H1 (cell line): ENCODE data around the gene HECTD1. TPM values are rescaled to one million over a fixed set of nuclear protein-coding genes. Genes with fewer than 3 reads are reported as not detected.

ENCODE experiments used
- CTCF ChIA-PET: fragments of 300-600 bp; sonication (Branson Sonifier 250); formaldehyde crosslinking; loops from one replicate; lab custom pipeline; 2021; ENCODE audit not compliant: partially characterized antibody; lab: Charles Lee
- POLR2A ChIA-PET: fragments of 300-600 bp; sonication (Branson Sonifier 250); formaldehyde crosslinking; loops from one replicate; lab custom pipeline; 2021; ENCODE audit warnings: inconsistent platforms; ENCODE audit not compliant: partially characterized antibody; lab: Charles Lee
- DNase-seq, 2 experiments: peaks; one replicate each; pipeline versions ENCODE4 v3.0.0 to v3.0.0-alpha.2; 2010 to 2022; ENCODE audit warnings: low spot score in 2 of 2, low read depth in 1 of 2, mixed read lengths in 1 of 2
- FAIRE-seq: peaks from 2 replicates; lab custom pipeline; 2011; peaks lifted over from hg19 to GRCh38; lab: Jason Lieb, UNC
- H2AFZ ChIP-seq: 2 replicates; pipeline ENCODE4 v1.8.1; 2012; ENCODE audit warnings: low read length, inconsistent platforms
- H2AK5ac ChIP-seq: 2 replicates; pipeline ENCODE4 v1.6.1; 2013; ENCODE audit warnings: low read depth, low read length
- H2BK120ac ChIP-seq: replicated peaks from 2 replicates; pipeline ENCODE3; 2013; ENCODE audit warnings: low read depth, low read length, inconsistent platforms
- H2BK12ac ChIP-seq: 2 replicates; pipeline ENCODE4 v1.6.1; 2013; ENCODE audit warnings: low read depth, low read length
- H2BK15ac ChIP-seq: 2 replicates; pipeline ENCODE4 v1.6.1; 2013; ENCODE audit warnings: low read length
- H2BK20ac ChIP-seq: 2 replicates; pipeline ENCODE4 v1.6.1; 2013; ENCODE audit warnings: low read length
- H2BK5ac ChIP-seq: 2 replicates; pipeline ENCODE4 v1.6.1; 2013; ENCODE audit warnings: low read depth, low read length
- H3K14ac ChIP-seq: 2 replicates; pipeline ENCODE4 v1.6.1; 2013; ENCODE audit warnings: inconsistent platforms; ENCODE audit not compliant: insufficient read length
- H3K18ac ChIP-seq: 2 replicates; pipeline ENCODE4 v1.6.1; 2013; ENCODE audit warnings: low read length; ENCODE audit errors: extremely low read depth
- H3K23ac ChIP-seq: 2 replicates; pipeline ENCODE4 v1.6.1; 2013; ENCODE audit warnings: inconsistent platforms; ENCODE audit not compliant: insufficient read length
- H3K23me2 ChIP-seq: 2 replicates; pipeline ENCODE4 v1.6.1; 2013; ENCODE audit warnings: low read depth, low read length
- H3K27ac ChIP-seq: 2 replicates; pipeline ENCODE4 v1.6.1; 2011; ENCODE audit warnings: low read depth, low read length, inconsistent platforms
- H3K27me3 ChIP-seq, 4 experiments: replicated peaks in 1 of 4; 1 replicate in 1 of 4; 2 replicates in 3 of 4; pipeline versions ENCODE4 v1.6.1 to v1.8.1; 2011 to 2013; ENCODE audit warnings: low read length in 3 of 4, mild to moderate bottlenecking in 3 of 4, inconsistent platforms in 2 of 4, mixed read lengths in 2 of 4, moderate library complexity in 1 of 4; ENCODE audit not compliant: control insufficient read depth in 3 of 4, insufficient read depth in 3 of 4; ENCODE audit errors: extremely low read depth in 1 of 4
- H3K36me3 ChIP-seq, 4 experiments: 2 replicates each; pipeline versions ENCODE4 v1.6.1 to v1.8.1; 2011 to 2013; ENCODE audit warnings: mild to moderate bottlenecking in 4 of 4, low read length in 3 of 4, moderate library complexity in 2 of 4, control low read depth in 1 of 4, inconsistent platforms in 1 of 4; ENCODE audit not compliant: insufficient read depth in 4 of 4, control insufficient read depth in 2 of 4
- H3K4ac ChIP-seq: replicated peaks from 2 replicates; pipeline ENCODE3; 2013; ENCODE audit warnings: low read length, low read depth, mixed read lengths, inconsistent platforms; ENCODE audit not compliant: insufficient read length
- H3K4me1 ChIP-seq, 4 experiments: replicated peaks in 1 of 4; 1 replicate in 1 of 4; 2 replicates in 3 of 4; pipeline versions ENCODE4 v1.6.1 to v1.8.1; 2011 to 2013; ENCODE audit warnings: low read length in 3 of 4, inconsistent platforms in 2 of 4, mixed read lengths in 1 of 4; ENCODE audit not compliant: insufficient read depth in 4 of 4, control insufficient read depth in 3 of 4
- H3K4me2 ChIP-seq, 2 experiments: 2 replicates each; pipeline versions ENCODE4 v1.6.1 to v1.8.1; 2011 to 2013; ENCODE audit warnings: low read depth in 2 of 2, low read length in 2 of 2, control low read depth in 1 of 2, inconsistent platforms in 1 of 2, mild to moderate bottlenecking in 1 of 2; ENCODE audit not compliant: insufficient read depth in 1 of 2
- H3K4me3 ChIP-seq, 4 experiments: fragments of 200-600, 300-600 bp in 1 of 4; sonication (generic), shearing (Covaris generic), sonication (Bioruptor Twin) in 1 of 4; 2 replicates each; pipeline versions ENCODE4 v1.5.1 to v1.8.1; 2011 to 2016; ENCODE audit warnings: low read length in 4 of 4, low read depth in 3 of 4, control low read depth in 2 of 4, inconsistent platforms in 2 of 4, mild to moderate bottlenecking in 2 of 4, mixed read lengths in 1 of 4, moderate library complexity in 1 of 4; ENCODE audit not compliant: insufficient read depth in 2 of 4; ENCODE audit errors: extremely low read depth in 1 of 4
- H3K56ac ChIP-seq: replicated peaks from 2 replicates; pipeline ENCODE3; 2013; ENCODE audit warnings: low read depth, mild to moderate bottlenecking, mixed read lengths, low read length, inconsistent platforms; ENCODE audit not compliant: insufficient read length
- H3K79me1 ChIP-seq: 2 replicates; pipeline ENCODE4 v1.6.1; 2013; ENCODE audit warnings: low read depth, low read length, control low read depth
- H3K79me2 ChIP-seq, 2 experiments: 2 replicates each; pipeline versions ENCODE4 v1.6.1 to v1.8.1; 2012 to 2013; ENCODE audit warnings: low read length in 2 of 2, mild to moderate bottlenecking in 2 of 2, inconsistent platforms in 1 of 2; ENCODE audit not compliant: insufficient read depth in 2 of 2, control insufficient read depth in 1 of 2
- H3K9ac ChIP-seq, 4 experiments: replicated peaks in 1 of 4; 1 replicate in 1 of 4; 2 replicates in 3 of 4; pipeline versions ENCODE4 v1.6.1 to v1.8.1; 2011 to 2013; ENCODE audit warnings: low read depth in 3 of 4, low read length in 3 of 4, control low read depth in 2 of 4, mild to moderate bottlenecking in 2 of 4, moderate library complexity in 2 of 4, inconsistent platforms in 1 of 4; ENCODE audit errors: extremely low read depth in 1 of 4
- H3K9me3 ChIP-seq, 2 experiments: 2 replicates each; pipeline versions ENCODE4 v1.6.1 to v1.8.1; 2012 to 2013; ENCODE audit warnings: mild to moderate bottlenecking in 2 of 2, moderate library complexity in 2 of 2, control low read depth in 1 of 2, inconsistent platforms in 1 of 2, low read depth in 1 of 2, low read length in 1 of 2, mixed read lengths in 1 of 2; ENCODE audit not compliant: insufficient read depth in 2 of 2
- H4K20me1 ChIP-seq, 2 experiments: replicated peaks in 1 of 2; 2 replicates each; pipeline versions ENCODE3 to v1.8.1; 2011 to 2013; ENCODE audit warnings: inconsistent platforms in 2 of 2, low read length in 2 of 2, mild to moderate bottlenecking in 1 of 2; ENCODE audit not compliant: insufficient read depth in 2 of 2, control insufficient read depth in 1 of 2
- H4K5ac ChIP-seq: 2 replicates; pipeline ENCODE4 v1.6.1; 2013; ENCODE audit warnings: low read length, low read depth, mixed read lengths, inconsistent platforms; ENCODE audit not compliant: insufficient read length
- H4K8ac ChIP-seq: 2 replicates; pipeline ENCODE4 v1.8.0; 2013; ENCODE audit warnings: mild to moderate bottlenecking, moderate library complexity, low read length, inconsistent platforms; ENCODE audit not compliant: insufficient read depth; ENCODE audit errors: extremely low read depth
- H4K91ac ChIP-seq: replicated peaks from 2 replicates; pipeline ENCODE3; 2013; ENCODE audit warnings: low read length, mixed read lengths, inconsistent platforms; ENCODE audit not compliant: insufficient read length
- BCL11A ChIP-seq, 2 experiments: IDR thresholded peaks; one replicate each; pipeline ENCODE4 v1.6.1; 2011; ENCODE audit warnings: low read depth in 2 of 2, low read length in 2 of 2, mild to moderate bottlenecking in 2 of 2
- CEBPB ChIP-seq: IDR thresholded peaks from 2 replicates; pipeline ENCODE4 v1.6.1; 2012; ENCODE audit warnings: low read depth, low read length
- EGR1 ChIP-seq: IDR thresholded peaks from 2 replicates; pipeline ENCODE4 v1.6.1; 2011; ENCODE audit warnings: low read depth, low read length, borderline replicate concordance
- FOSL1 ChIP-seq: IDR thresholded peaks from 2 replicates; pipeline ENCODE4 v1.6.1; 2011; ENCODE audit warnings: mild to moderate bottlenecking, low read depth, low read length, moderate library complexity; ENCODE audit not compliant: insufficient read depth
- POLR2AphosphoS5 ChIP-seq: IDR thresholded peaks from 2 replicates; pipeline ENCODE4 v1.6.1; 2011; ENCODE audit warnings: low read depth, low read length
- POU5F1 ChIP-seq: IDR thresholded peaks from 2 replicates; pipeline ENCODE4 v1.6.1; 2011; ENCODE audit warnings: low read depth, mild to moderate bottlenecking, low read length, moderate library complexity
- RXRA ChIP-seq: IDR thresholded peaks from 2 replicates; pipeline ENCODE4 v1.6.1; 2011; ENCODE audit warnings: low read depth, mild to moderate bottlenecking, low read length, moderate library complexity; ENCODE audit not compliant: insufficient read depth
- SIRT6 ChIP-seq: IDR thresholded peaks from one replicate; pipeline ENCODE4 v1.7.1; 2012; ENCODE audit warnings: low read length, inconsistent platforms
- TBP ChIP-seq: IDR thresholded peaks from 2 replicates; pipeline ENCODE4 v1.6.1; 2011; ENCODE audit warnings: low read depth, low read length, improper control_type of control experiment
- YY1 ChIP-seq: IDR thresholded peaks from 2 replicates; pipeline ENCODE4 v1.6.1; 2011; ENCODE audit warnings: low read depth, mild to moderate bottlenecking, low read length
- WGBS, 2 experiments: shearing (Covaris generic) in 1 of 2; methylation state at CpG; one replicate each; pipeline versions ENCODE4 v1.1.6 to v1.1.7; 2013 to 2015; ENCODE audit warnings: low lambda C conversion rate in 2 of 2, mixed read lengths in 2 of 2, inconsistent platforms in 1 of 2, low coverage in 1 of 2, missing lambda C conversion rate in 1 of 2; ENCODE audit not compliant: insufficient replicate concordance in 2 of 2, insufficient coverage in 1 of 2, insufficient read length in 1 of 2; ENCODE audit errors: extremely low coverage in 1 of 2, missing lambda C conversion rate in 1 of 2; 5-methylcytosine and 5-hydroxymethylcytosine counted together
- polyA plus RNA-seq, 7 experiments: library from polyadenylated mRNA; depleted of rRNA in 3 of 7; stranded (reverse) in 5 of 7; unstranded in 2 of 7; fragments of >200 nt in 5 of 7; fragments of 200-250 nt in 2 of 7; gene quantifications; 1 replicate in 5 of 7; 2 replicates in 1 of 7; 4 replicates in 1 of 7; pipeline versions ENCODE4 v1.2.1 to v1.2.3, GENCODE V29; 2011 to 2013; ENCODE audit warnings: missing spikeins in 2 of 7, mixed read lengths in 2 of 7
- total RNA-seq: library from RNA; stranded (reverse); fragmentation: NEBNext Ultra II Directional; extraction: Animal tissue kit (Norgen Biotek cat#: 25700); gene quantifications from 2 replicates; pipeline ENCODE4 v1.2.1, GENCODE V29; 2021
- TF ChIP-seq, protein P1 (sequence below): IDR thresholded peaks from 2 replicates; pipeline ENCODE4 v1.6.1; 2012; ENCODE audit warnings: inconsistent platforms
- TF ChIP-seq, protein P2 (sequence below): IDR thresholded peaks from 2 replicates; pipeline ENCODE4 v1.6.1; 2011; ENCODE audit warnings: low read depth, mild to moderate bottlenecking, low read length; ENCODE audit not compliant: insufficient read depth

HECTD1 gene
- total and polyA plus RNA-seq, 2 of the 8 experiments (the other 6 are each of a cell fraction or from before 2014, with no cell fraction given), result 44.7 to 105 TPM

DNA sequence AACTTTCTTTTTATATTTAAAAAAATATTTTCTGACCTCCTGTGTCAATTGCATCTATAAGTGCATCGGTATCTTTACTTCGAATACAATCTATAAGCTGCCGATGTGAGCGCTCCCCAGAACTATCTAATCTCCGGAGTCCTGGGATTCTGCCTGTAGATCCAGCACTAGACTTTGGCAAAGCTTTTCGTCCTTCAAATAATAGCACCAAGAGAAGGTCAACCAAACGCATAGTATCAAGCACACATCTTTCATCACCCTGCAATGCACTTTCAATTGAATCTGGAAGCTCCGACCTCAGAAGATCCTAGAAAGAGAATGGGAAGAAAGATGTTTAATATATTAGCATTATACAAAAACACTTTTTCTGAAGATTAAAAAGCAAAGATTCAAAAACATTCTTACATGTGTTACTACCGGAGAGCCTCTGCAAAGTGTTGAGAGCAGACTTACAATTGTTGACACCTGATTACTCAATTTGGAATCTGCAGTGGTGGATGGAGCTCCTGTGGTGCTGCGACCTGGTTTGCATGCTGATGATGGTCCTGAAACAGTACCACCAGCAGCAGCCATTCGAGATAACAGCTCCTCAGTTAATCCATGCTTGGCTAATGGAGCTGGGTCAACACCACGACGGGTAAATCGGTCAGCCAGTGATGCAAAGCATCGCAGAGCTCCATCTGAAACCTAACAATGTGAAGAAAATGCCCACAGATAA, 34.3 kb downstream of the HECTD1 start:
- no peaks in the 10 kb centered on the region; the same call in 1 of the 2 replicates for H3K79me1 ChIP-seq
- ChIA-PET POLR2A (interaction anchor here (1.1 kb wide), 1 partner anchor 9 kb away, joined by 3 read pairs; no protein-coding TSS in a partner anchor), CTCF (interaction anchor here (1.3 kb wide), 1 partner anchor 182 kb away, joined by 3 read pairs; no protein-coding TSS in a partner anchor)
- peaks cover 0 to 55% (median 13%) of the 10 kb centered on the region in 4 experiments; a peak in 6 of 8 replicates for H3K36me3 ChIP-seq
- no peak overlapping the region for H2AK5ac ChIP-seq
- no peak overlapping the region for H2BK120ac ChIP-seq
- H3K4me3 ChIP-seq, result no peak overlapping the region
- no peak for DNase-seq
- no peaks in the 10 kb centered on the region for H3K79me2 ChIP-seq
- TF ChIP-seq POU5F1 (no peak), CEBPB (no peak), EGR1 (no peak), FOSL1 (no peak), POLR2AphosphoS5 (no peak), SIRT6 (no peak), RXRA (no peak), YY1 (no peak), BCL11A (IDR thresholded peaks at IDR 0.05; ENCODE audit: low read depth in 2 of 2, low read length in 2 of 2) (no peak), TBP (no peak)
- TF ChIP-seq, protein P1, sequence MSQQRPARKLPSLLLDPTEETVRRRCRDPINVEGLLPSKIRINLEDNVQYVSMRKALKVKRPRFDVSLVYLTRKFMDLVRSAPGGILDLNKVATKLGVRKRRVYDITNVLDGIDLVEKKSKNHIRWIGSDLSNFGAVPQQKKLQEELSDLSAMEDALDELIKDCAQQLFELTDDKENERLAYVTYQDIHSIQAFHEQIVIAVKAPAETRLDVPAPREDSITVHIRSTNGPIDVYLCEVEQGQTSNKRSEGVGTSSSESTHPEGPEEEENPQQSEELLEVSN, result no peak
- TF ChIP-seq, protein P2, sequence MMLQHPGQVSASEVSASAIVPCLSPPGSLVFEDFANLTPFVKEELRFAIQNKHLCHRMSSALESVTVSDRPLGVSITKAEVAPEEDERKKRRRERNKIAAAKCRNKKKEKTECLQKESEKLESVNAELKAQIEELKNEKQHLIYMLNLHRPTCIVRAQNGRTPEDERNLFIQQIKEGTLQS, result no peak
- H4K5ac ChIP-seq, result no peak overlapping the region
- H4K91ac ChIP-seq, result no peak overlapping the region
- H3K9me3 ChIP-seq, result no peaks in the 10 kb centered on the region
- no peak for FAIRE-seq
- H2AFZ ChIP-seq, result no peak overlapping the region
- no peaks in the 10 kb centered on the region for H3K4me1 ChIP-seq
- H2BK20ac ChIP-seq, result no peak overlapping the region
- H3K4ac ChIP-seq, result no peak overlapping the region
- H3K23ac ChIP-seq, result no peak overlapping the region
- H4K8ac ChIP-seq, result no peak overlapping the region
- no peaks in the 10 kb centered on the region for H4K20me1 ChIP-seq
- H3K14ac ChIP-seq, result no peak overlapping the region
- no peak overlapping the region for H2BK12ac ChIP-seq
- H2BK15ac ChIP-seq, result no peak overlapping the region
- H3K9ac ChIP-seq, result no peak overlapping the region
- no peak overlapping the region for H2BK5ac ChIP-seq
- no peak overlapping the region for H3K18ac ChIP-seq
- 93% methylated on average over 15 of the region's 15 CpGs; no CpG with 5 or more reads in 1 of the 2 experiments for WGBS, 2 experiments
- H3K23me2 ChIP-seq, result no peaks in the 10 kb centered on the region
- no peak overlapping the region for H3K27ac ChIP-seq
- no peaks in the 10 kb centered on the region for H3K27me3 ChIP-seq
- no peak overlapping the region for H3K4me2 ChIP-seq
- no peak overlapping the region for H3K56ac ChIP-seq
